H9 (cell line): ENCODE measurements around the gene GP2. TPM values are rescaled to one million over a fixed set of nuclear protein-coding genes. Genes with fewer than 3 reads are reported as not detected.

Experiments used
- DNase-seq: peaks from one replicate; pipeline ENCODE4 v3.0.0-alpha.2; 2017
- H2AFZ ChIP-seq: one replicate; pipeline ENCODE4 v1.6.1; 2013; ENCODE audit warnings: mild to moderate bottlenecking, low read length, control low read depth, moderate library complexity
- H2AK5ac ChIP-seq: 2 replicates; pipeline ENCODE4 v1.6.1; 2013; ENCODE audit warnings: low read length, control low read depth, mixed read lengths; ENCODE audit not compliant: insufficient read length
- H2BK120ac ChIP-seq: one replicate; pipeline ENCODE4 v1.6.1; 2013; ENCODE audit warnings: low read depth, mild to moderate bottlenecking, low read length, control low read depth, inconsistent platforms; ENCODE audit not compliant: poor library complexity, severe bottlenecking
- H2BK12ac ChIP-seq: 2 replicates; pipeline ENCODE4 v1.6.1; 2013; ENCODE audit warnings: low read length, control low read depth, mixed read lengths, low read depth; ENCODE audit not compliant: insufficient read length
- H2BK15ac ChIP-seq: 2 replicates; pipeline ENCODE4 v1.6.1; 2013; ENCODE audit warnings: low read depth, low read length, control low read depth
- H2BK20ac ChIP-seq: one replicate; pipeline ENCODE4 v1.6.1; 2013; ENCODE audit warnings: low read depth, mild to moderate bottlenecking, low read length, control low read depth, inconsistent platforms; ENCODE audit not compliant: poor library complexity, severe bottlenecking
- H2BK5ac ChIP-seq: 2 replicates; pipeline ENCODE4 v1.6.1; 2013; ENCODE audit warnings: low read length, control low read depth, mixed read lengths; ENCODE audit not compliant: insufficient read length
- H3K14ac ChIP-seq: 2 replicates; pipeline ENCODE4 v1.6.1; 2013; ENCODE audit warnings: low read length, control low read depth; ENCODE audit not compliant: insufficient read depth
- H3K18ac ChIP-seq: 2 replicates; pipeline ENCODE4 v1.6.1; 2013; ENCODE audit warnings: low read depth, mild to moderate bottlenecking, mixed read lengths, low read length, control low read depth; ENCODE audit not compliant: insufficient read length
- H3K23ac ChIP-seq: 2 replicates; pipeline ENCODE4 v1.6.1; 2013; ENCODE audit warnings: low read length, control low read depth, mixed read lengths, low read depth; ENCODE audit not compliant: insufficient read length
- H3K23me2 ChIP-seq: 2 replicates; pipeline ENCODE4 v1.6.1; 2013; ENCODE audit warnings: low read depth, mild to moderate bottlenecking, mixed read lengths, low read length, control low read depth; ENCODE audit not compliant: insufficient read length, poor library complexity, severe bottlenecking
- H3K27ac ChIP-seq: 2 replicates; pipeline ENCODE4 v1.5.1; 2013; ENCODE audit warnings: low read length, control low read depth, mixed read lengths, low read depth; ENCODE audit not compliant: insufficient read length
- H3K27me3 ChIP-seq: 2 replicates; pipeline ENCODE4 v1.6.1; 2013; ENCODE audit warnings: low read length, control low read depth, inconsistent platforms; ENCODE audit not compliant: insufficient read depth
- H3K4ac ChIP-seq: 2 replicates; pipeline ENCODE4 v1.6.1; 2013; ENCODE audit warnings: low read depth, mild to moderate bottlenecking, control low read depth, inconsistent platforms, low read length, moderate library complexity
- H3K4me1 ChIP-seq: 2 replicates; pipeline ENCODE4 v1.6.1; 2013; ENCODE audit warnings: low read length, control low read depth, inconsistent platforms; ENCODE audit not compliant: insufficient read depth
- H3K4me2 ChIP-seq: 2 replicates; pipeline ENCODE4 v1.6.1; 2013; ENCODE audit warnings: low read length, control low read depth, mixed read lengths; ENCODE audit not compliant: insufficient read length, insufficient read depth
- H3K56ac ChIP-seq: 2 replicates; pipeline ENCODE4 v1.6.1; 2013; ENCODE audit warnings: low read depth, mild to moderate bottlenecking, mixed read lengths, low read length, control low read depth; ENCODE audit not compliant: insufficient read length
- H3K79me1 ChIP-seq: 2 replicates; pipeline ENCODE4 v1.6.1; 2013; ENCODE audit warnings: low read depth, mild to moderate bottlenecking, moderate library complexity, low read length, control low read depth, inconsistent platforms; ENCODE audit not compliant: insufficient read depth, poor library complexity, severe bottlenecking
- H3K79me2 ChIP-seq: 2 replicates; pipeline ENCODE4 v1.6.1; 2013; ENCODE audit warnings: low read length, control low read depth, inconsistent platforms; ENCODE audit not compliant: insufficient read depth
- H3K9ac ChIP-seq: 2 replicates; pipeline ENCODE4 v1.6.1; 2013; ENCODE audit warnings: low read length, control low read depth, mixed read lengths; ENCODE audit not compliant: insufficient read length; ENCODE audit errors: extremely low read depth
- H3K9me3 ChIP-seq: one replicate; pipeline ENCODE4 v1.6.1; 2013; ENCODE audit warnings: low read depth, low read length, inconsistent platforms; ENCODE audit not compliant: control insufficient read depth
- H3T11ph ChIP-seq: one replicate; pipeline ENCODE4 v1.6.1; 2013; ENCODE audit warnings: mild to moderate bottlenecking, low read length, control low read depth, inconsistent platforms
- H4K20me1 ChIP-seq: one replicate; pipeline ENCODE4 v1.6.1; 2013; ENCODE audit not compliant: control insufficient read depth, insufficient read length, insufficient read depth
- H4K5ac ChIP-seq: 2 replicates; pipeline ENCODE4 v1.6.1; 2013; ENCODE audit warnings: low read depth, mild to moderate bottlenecking, mixed read lengths, low read length, control low read depth; ENCODE audit not compliant: insufficient read length
- H4K8ac ChIP-seq: replicated peaks from 2 replicates; pipeline ENCODE4 v1.6.1; 2013; ENCODE audit warnings: low read length, control low read depth, mixed read lengths, low read depth; ENCODE audit not compliant: insufficient read length
- H4K91ac ChIP-seq: 2 replicates; pipeline ENCODE4 v1.6.1; 2013; ENCODE audit warnings: low read depth, mild to moderate bottlenecking, moderate library complexity, mixed read lengths, low read length, control low read depth; ENCODE audit not compliant: insufficient read length
- H3K27ac Mint-ChIP-seq, 3 experiments: 2 replicates in 2 of 3; 3 replicates in 1 of 3; pipeline ENCODE4 v1.8.0; 2020 to 2021; ENCODE audit warnings: mixed read lengths in 3 of 3, mild to moderate bottlenecking in 1 of 3, moderate library complexity in 1 of 3
- H3K27me3 Mint-ChIP-seq: 2 replicates; pipeline ENCODE4 v1.8.0; 2021; ENCODE audit warnings: low read depth, mild to moderate bottlenecking, moderate library complexity, mixed read lengths
- H3K36me3 Mint-ChIP-seq, 3 experiments: 2 replicates in 2 of 3; 3 replicates in 1 of 3; pipeline ENCODE4 v1.8.0; 2020 to 2021; ENCODE audit warnings: low read depth in 3 of 3, mixed read lengths in 3 of 3; ENCODE audit not compliant: insufficient read depth in 1 of 3
- H3K4me1 Mint-ChIP-seq, 2 experiments: 2 replicates each; pipeline ENCODE4 v1.8.0; 2020; ENCODE audit warnings: mixed read lengths in 2 of 2
- H3K4me3 Mint-ChIP-seq, 2 experiments: 2 replicates in 1 of 2; 3 replicates in 1 of 2; pipeline ENCODE4 v1.8.0; 2020 to 2021; ENCODE audit warnings: mild to moderate bottlenecking in 2 of 2, mixed read lengths in 2 of 2, moderate library complexity in 1 of 2
- H3K9me3 Mint-ChIP-seq, 2 experiments: 2 replicates in 1 of 2; 3 replicates in 1 of 2; pipeline ENCODE4 v1.8.0; 2020; ENCODE audit warnings: mild to moderate bottlenecking in 2 of 2, mixed read lengths in 2 of 2, moderate library complexity in 1 of 2
- WGBS: extraction: QIAGEN DNeasy Blood & Tissue Kit; methylation state at CpG from one replicate; pipeline ENCODE4 v1.1.7; 2013; ENCODE audit warnings: missing lambda C conversion rate, low lambda C conversion rate, mixed read lengths; ENCODE audit not compliant: insufficient read length; ENCODE audit errors: extremely low coverage; 5-methylcytosine and 5-hydroxymethylcytosine counted together
- long read RNA-seq: library from polyadenylated mRNA; unstranded; transcript quantifications from one replicate; pipeline ENCODE4 v2.0.0, GENCODE V29; 2020
- total RNA-seq: library from RNA; stranded (reverse); gene quantifications from 2 replicates; pipeline ENCODE4 v1.2.1, GENCODE V29; 2021
- TF ChIP-seq, protein P1 (sequence below): fragments of 200-600 bp; sonication (generic); conservative IDR thresholded peaks from 3 replicates; pipeline ENCODE4 v1.8.0; 2021; ENCODE audit warnings: antibody characterized with exemption, mild to moderate bottlenecking

The GP2 gene
- total RNA-seq: not detected in 2 replicates
- long read RNA-seq: 0 reads

DNA sequence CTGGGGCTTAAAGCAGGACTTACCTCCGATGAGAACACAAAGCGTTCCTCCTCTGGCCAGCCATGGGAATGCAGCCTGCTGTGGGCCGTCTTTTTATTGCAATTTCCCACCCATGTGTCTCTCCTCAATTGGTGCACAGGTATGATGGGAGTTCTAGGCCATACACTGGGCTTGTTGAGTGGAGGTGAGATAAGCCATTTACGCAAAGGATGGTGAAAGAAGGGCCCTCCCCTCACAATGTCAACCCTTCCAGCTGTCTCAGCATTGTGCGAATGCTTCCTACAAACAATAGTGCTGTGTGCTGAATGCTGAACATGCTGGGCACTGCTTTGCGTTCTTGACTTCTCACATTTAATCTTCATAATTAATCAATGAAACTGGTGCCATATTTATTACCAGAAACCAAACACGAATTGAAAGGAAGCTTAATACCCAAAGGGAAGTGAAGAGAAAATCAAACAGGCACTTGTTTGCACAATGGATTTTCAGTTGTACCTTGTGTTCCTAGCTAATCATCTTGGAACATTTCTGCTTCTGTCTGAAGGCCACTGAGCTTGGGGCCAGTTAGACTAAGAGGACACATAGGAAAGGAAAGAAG lies at the start of gene GP2:
Gene GP2, minus strand, starts transcription at position 70 of the 598 bp plus-strand sequence. CDS start 1,082 bp downstream, outside the sequence.
- Histone ChIP-seq H3K56ac (no peak within 1 kb of the TSS), H4K5ac (no peak within 1 kb of the TSS), H2AK5ac (no peak within 1 kb of the TSS), H4K91ac (no peak within 1 kb of the TSS), H3K9me3 (no peaks in the 10 kb centered on the region), H3K4ac (no peak within 1 kb of the TSS), H3K79me1 (no peaks in the 10 kb centered on the region), H3K23me2 (no peaks in the 10 kb centered on the region), H3K18ac (no peak within 1 kb of the TSS), H3K27ac (no peak within 1 kb of the TSS), H2BK12ac (no peak within 1 kb of the TSS), H4K8ac (no peak within 1 kb of the TSS), H3K4me2 (no peak within 1 kb of the TSS), H2BK15ac (no peak within 1 kb of the TSS), H3K79me2 (0 out of 2 replicates have a peak, but pooled peaks cover 2% of the 10 kb centered on the region), H3K27me3 (no peaks in the 10 kb centered on the region), H3K9ac (no peak within 1 kb of the TSS), H2BK5ac (no peak within 1 kb of the TSS), H3K4me1 (no peaks in the 10 kb centered on the region), H2AFZ (no peak within 1 kb of the TSS), H3T11ph (no peak within 1 kb of the TSS), H3K14ac (no peak within 1 kb of the TSS), H2BK120ac (no peak within 1 kb of the TSS), H2BK20ac (no peak within 1 kb of the TSS), H3K23ac (no peak within 1 kb of the TSS), H4K20me1 (peaks cover 2% of the 10 kb centered on the region)
- H3K9me3 Mint-ChIP-seq: no peaks in the 10 kb centered on the region
- no peak within 1 kb of the TSS for H3K27ac Mint-ChIP-seq
- TF ChIP-seq, protein P1, sequence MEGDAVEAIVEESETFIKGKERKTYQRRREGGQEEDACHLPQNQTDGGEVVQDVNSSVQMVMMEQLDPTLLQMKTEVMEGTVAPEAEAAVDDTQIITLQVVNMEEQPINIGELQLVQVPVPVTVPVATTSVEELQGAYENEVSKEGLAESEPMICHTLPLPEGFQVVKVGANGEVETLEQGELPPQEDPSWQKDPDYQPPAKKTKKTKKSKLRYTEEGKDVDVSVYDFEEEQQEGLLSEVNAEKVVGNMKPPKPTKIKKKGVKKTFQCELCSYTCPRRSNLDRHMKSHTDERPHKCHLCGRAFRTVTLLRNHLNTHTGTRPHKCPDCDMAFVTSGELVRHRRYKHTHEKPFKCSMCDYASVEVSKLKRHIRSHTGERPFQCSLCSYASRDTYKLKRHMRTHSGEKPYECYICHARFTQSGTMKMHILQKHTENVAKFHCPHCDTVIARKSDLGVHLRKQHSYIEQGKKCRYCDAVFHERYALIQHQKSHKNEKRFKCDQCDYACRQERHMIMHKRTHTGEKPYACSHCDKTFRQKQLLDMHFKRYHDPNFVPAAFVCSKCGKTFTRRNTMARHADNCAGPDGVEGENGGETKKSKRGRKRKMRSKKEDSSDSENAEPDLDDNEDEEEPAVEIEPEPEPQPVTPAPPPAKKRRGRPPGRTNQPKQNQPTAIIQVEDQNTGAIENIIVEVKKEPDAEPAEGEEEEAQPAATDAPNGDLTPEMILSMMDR: peak; percentile 38; the same call in 2 of the 3 replicates
- peaks cover 3% of the 10 kb centered on the region for H3K27me3 Mint-ChIP-seq
- no peaks in the 10 kb centered on the region for H3K36me3 Mint-ChIP-seq
- WGBS: no CpG with 5 or more reads among the region's 7 CpGs
- peak; percentile 36 for DNase-seq
- no peak within 1 kb of the TSS for H3K4me3 Mint-ChIP-seq
- peaks cover 2 to 3% of the 10 kb centered on the region in 2 experiments; a peak in 1 of 4 replicates for H3K4me1 Mint-ChIP-seq
